Panc1 (cell line): ENCODE results near the gene FYCO1. TPM values are rescaled to one million over a fixed set of nuclear protein-coding genes. Genes with fewer than 3 reads are reported as not detected.
"Not testable (repeated sequence)": the region's sequence is repeated elsewhere in the genome, so short reads cannot be mapped to it uniquely, and the experiment has no call there.

Experiments used
- ATAC-seq: fragments of 200-7000 bp; cut with Tn5 transposase; 2 replicates; pipeline ENCODE4 v1.9.1; 2020; ENCODE audit warnings: mild to moderate bottlenecking, moderate library complexity
- BruUV-seq: library from RNA; stranded (reverse); fragments of 400-500 nt; replicated peaks from 2 replicates; lab custom pipeline; 2021; lab: Mats Ljungman, UMichigan
- CTCF ChIA-PET: fragments of 300-600 bp; sonication (Branson Sonifier 250); formaldehyde crosslinking; loops from one replicate; lab custom pipeline; 2022; ENCODE audit warnings: antibody characterized with exemption; lab: Charles Lee
- POLR2A ChIA-PET: fragments of 300-600 bp; sonication (Branson Sonifier 250); formaldehyde crosslinking; loops from one replicate; lab custom pipeline; 2022; ENCODE audit warnings: antibody characterized with exemption; lab: Charles Lee
- DNase-seq: peaks from one replicate; pipeline ENCODE4 v3.0.0-alpha.2; 2010; ENCODE audit warnings: low read depth, low spot score
- H3K27ac ChIP-seq: 2 replicates; pipeline ENCODE4 v1.5.1; 2011; ENCODE audit warnings: mild to moderate bottlenecking, low read length, inconsistent platforms
- H3K27me3 ChIP-seq: fragments of 200-500 bp; sonication (Bioruptor generic); 2 replicates; pipeline ENCODE4 v1.6.0; 2014; ENCODE audit warnings: low read length, inconsistent platforms; ENCODE audit not compliant: control insufficient read depth, insufficient read depth
- H3K36me3 ChIP-seq: fragments of 200-500 bp; sonication (Bioruptor generic); 2 replicates; pipeline ENCODE4 v1.5.1; 2014; ENCODE audit warnings: inconsistent platforms, mild to moderate bottlenecking, low read length, moderate library complexity; ENCODE audit not compliant: control insufficient read depth, insufficient read depth
- H3K4me1 ChIP-seq: 2 replicates; pipeline ENCODE4 v1.5.1; 2011; ENCODE audit warnings: inconsistent platforms, mild to moderate bottlenecking, low read length, moderate library complexity; ENCODE audit not compliant: control insufficient read depth, insufficient read depth
- H3K4me3 ChIP-seq, 2 experiments: 2 replicates each; pipeline ENCODE4 v1.5.1; 2011 to 2012; ENCODE audit warnings: low read depth in 2 of 2, low read length in 2 of 2, mild to moderate bottlenecking in 2 of 2, inconsistent platforms in 1 of 2, moderate library complexity in 1 of 2
- H3K9me3 ChIP-seq: fragments of 200-500 bp; sonication (Bioruptor generic); 2 replicates; pipeline ENCODE4 v1.5.1; 2014; ENCODE audit warnings: low read depth, mild to moderate bottlenecking, inconsistent platforms, low read length, moderate library complexity; ENCODE audit not compliant: control insufficient read depth, insufficient read depth
- POLR2AphosphoS5 ChIP-seq: IDR thresholded peaks from 2 replicates; pipeline ENCODE4 v1.6.1; 2012; ENCODE audit warnings: mild to moderate bottlenecking, low read depth, low read length, moderate library complexity
- REST ChIP-seq, 2 experiments: IDR thresholded peaks; 2 replicates each; pipeline ENCODE4 v1.6.1; 2011 to 2012; ENCODE audit warnings: low read depth in 2 of 2, control low read depth in 1 of 2, low read length in 1 of 2, mild to moderate bottlenecking in 1 of 2, moderate library complexity in 1 of 2; ENCODE audit not compliant: insufficient read depth in 1 of 2
- SIN3A ChIP-seq: IDR thresholded peaks from 2 replicates; pipeline ENCODE4 v1.6.1; 2012; ENCODE audit warnings: low read depth, mild to moderate bottlenecking, low read length, moderate library complexity, borderline replicate concordance; ENCODE audit not compliant: insufficient read depth
- TCF7L2 ChIP-seq: IDR thresholded peaks from 2 replicates; pipeline ENCODE4 v1.6.1; 2011; ENCODE audit warnings: mild to moderate bottlenecking, low read depth, low read length, inconsistent platforms
- in situ Hi-C: cut with HindIII; loops from 2 replicates; pipeline ENCODE4 v1.10.0; 2016; ENCODE audit warnings: low sequenced_read_pairs, low pct_unique_long_range_greater_than_20kb
- intact Hi-C: fragments of 100-400 bp; cut with micrococcal nuclease; formaldehyde crosslinking; loops from one replicate; pipeline ENCODE4 v1.10.0; 2022; ENCODE audit not compliant: unreplicated experiment
- total RNA-seq: library from RNA; stranded (reverse); gene quantifications from one replicate; pipeline ENCODE4 v1.2.1, GENCODE V29; 2021; ENCODE audit not compliant: unreplicated experiment
- TF ChIP-seq, protein P1 (sequence below): fragments of 450-650 bp; IDR thresholded peaks from 2 replicates; pipeline ENCODE4 v1.5.1; 2017; ENCODE audit warnings: mild to moderate bottlenecking

FYCO1 gene
- total RNA-seq, 1 experiment from 2014 or later = 8.7 TPM

DNA sequence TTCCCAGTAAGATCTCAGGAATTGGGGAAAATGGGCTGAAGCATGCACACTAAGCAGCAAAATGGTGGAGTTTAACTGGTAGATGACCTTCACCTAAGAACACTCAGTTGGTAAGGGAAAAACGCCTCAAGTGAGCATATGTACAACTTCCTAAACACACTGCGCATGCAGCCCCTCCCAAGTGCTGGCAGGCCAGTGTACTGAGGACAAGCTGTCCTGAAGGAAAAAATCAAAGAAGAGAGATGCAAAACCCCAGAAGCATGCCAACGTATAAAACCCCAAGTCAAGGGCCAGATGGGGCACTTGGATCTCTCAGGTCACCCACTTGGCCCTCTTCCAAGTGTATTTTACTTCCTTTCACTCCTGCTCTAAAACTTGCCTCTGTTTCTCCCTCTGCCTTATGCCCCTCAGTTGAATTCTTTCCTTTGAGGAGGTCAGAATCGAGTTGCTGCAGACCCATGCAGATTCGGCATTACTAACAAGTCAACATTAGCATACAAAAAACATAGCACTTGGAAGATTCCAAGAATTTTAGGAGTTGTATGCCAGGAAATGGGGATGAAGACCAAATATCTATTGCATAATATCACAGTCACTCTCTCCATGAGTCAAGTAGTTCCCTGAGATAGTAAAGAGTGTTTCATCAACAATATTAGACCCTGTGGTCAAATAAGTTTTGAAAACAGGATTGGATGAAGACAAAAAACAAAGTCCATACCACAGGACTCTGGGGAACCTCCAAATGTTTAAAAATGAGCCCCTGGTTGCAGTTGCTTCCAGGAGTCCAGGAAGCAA is 10.8 kb upstream of the FYCO1 start:
- ChIA-PET CTCF (no interaction called here), POLR2A (no interaction called here)
- TF ChIP-seq, protein P1, sequence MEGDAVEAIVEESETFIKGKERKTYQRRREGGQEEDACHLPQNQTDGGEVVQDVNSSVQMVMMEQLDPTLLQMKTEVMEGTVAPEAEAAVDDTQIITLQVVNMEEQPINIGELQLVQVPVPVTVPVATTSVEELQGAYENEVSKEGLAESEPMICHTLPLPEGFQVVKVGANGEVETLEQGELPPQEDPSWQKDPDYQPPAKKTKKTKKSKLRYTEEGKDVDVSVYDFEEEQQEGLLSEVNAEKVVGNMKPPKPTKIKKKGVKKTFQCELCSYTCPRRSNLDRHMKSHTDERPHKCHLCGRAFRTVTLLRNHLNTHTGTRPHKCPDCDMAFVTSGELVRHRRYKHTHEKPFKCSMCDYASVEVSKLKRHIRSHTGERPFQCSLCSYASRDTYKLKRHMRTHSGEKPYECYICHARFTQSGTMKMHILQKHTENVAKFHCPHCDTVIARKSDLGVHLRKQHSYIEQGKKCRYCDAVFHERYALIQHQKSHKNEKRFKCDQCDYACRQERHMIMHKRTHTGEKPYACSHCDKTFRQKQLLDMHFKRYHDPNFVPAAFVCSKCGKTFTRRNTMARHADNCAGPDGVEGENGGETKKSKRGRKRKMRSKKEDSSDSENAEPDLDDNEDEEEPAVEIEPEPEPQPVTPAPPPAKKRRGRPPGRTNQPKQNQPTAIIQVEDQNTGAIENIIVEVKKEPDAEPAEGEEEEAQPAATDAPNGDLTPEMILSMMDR = no peak
- TF ChIP-seq TCF7L2 (no peak), REST (IDR thresholded peaks at IDR 0.05; ENCODE audit: insufficient read depth in 1 of 2, low read depth in 2 of 2, low read length in 1 of 2) (no peak), SIN3A (no peak), POLR2AphosphoS5 (no peak)
- no peak overlapping the region for H3K4me3 ChIP-seq
- DNase-seq = no peak
- in situ Hi-C loops (no loop called here), intact Hi-C loops (loop anchor here (5.0 kb wide), 1 partner anchor 266 kb away; no protein-coding TSS in a partner anchor)
- no peaks in the 10 kb centered on the region for H3K27me3 ChIP-seq
- no peak for ATAC-seq
- no peak overlapping the region for H3K27ac ChIP-seq
- H3K9me3 ChIP-seq = no peaks in the 10 kb centered on the region
- no peaks in the 10 kb centered on the region for H3K4me1 ChIP-seq
- H3K36me3 ChIP-seq = no peaks in the 10 kb centered on the region
- no TSS peak for BruUV-seq

DNA sequence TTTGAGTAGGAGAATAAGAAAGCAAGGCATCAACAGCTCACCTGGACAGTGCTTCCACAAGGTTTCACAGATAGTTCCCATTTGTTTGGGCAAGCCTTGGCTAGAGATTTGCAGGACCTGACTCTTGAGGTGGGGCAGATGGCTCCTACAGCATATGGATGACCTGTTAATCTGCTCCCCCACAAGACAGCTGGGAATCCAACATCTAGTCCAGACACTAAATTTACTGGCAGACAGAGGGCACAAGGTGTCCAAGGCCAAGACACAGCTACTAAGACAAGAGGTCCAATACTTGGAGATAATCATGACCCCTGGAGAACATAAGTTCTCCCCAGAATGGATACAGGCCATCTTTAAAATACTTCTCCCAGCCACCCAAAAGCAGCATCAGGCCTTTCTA is 8.1 kb upstream of the FYCO1 start:
- intact Hi-C loops, H3K4me1 ChIP-seq, H3K27ac ChIP-seq, H3K36me3 ChIP-seq, BruUV-seq, POLR2A ChIA-PET, in situ Hi-C loops, CTCF ChIA-PET, H3K4me3 ChIP-seq, H3K9me3 ChIP-seq, ATAC-seq, H3K27me3 ChIP-seq, DNase-seq: not testable (repeated sequence)

DNA sequence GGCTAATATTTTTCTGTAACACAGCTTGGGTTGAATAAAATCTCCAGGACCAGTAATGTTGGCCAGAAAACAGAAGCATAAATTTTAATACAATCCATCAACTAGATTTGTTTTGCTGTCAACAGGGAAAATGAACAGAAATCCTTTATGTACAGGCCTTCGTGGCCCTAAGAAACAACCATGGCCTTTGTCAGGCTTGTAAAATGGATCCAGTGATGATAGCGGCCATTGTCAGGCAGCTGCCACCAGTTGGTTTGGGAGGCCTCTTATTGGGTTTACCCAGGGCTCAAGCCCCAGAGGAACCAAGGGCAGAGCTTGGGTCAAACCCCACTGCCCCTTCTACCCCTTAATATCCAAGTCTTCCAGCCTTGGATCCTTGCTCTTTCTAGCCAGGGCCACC is 5.6 kb upstream of the FYCO1 start:
- no peak for TF ChIP-seq SIN3A
- CTCF ChIA-PET = no interaction called here
- no peaks in the 10 kb centered on the region for H3K36me3 ChIP-seq

More for the DNA sequence above, 5.6 kb upstream of the FYCO1 start:
- DNase-seq (no peak), ATAC-seq (no peak)
- intact Hi-C loops = no loop called here
- H3K4me1 ChIP-seq = no peaks in the 10 kb centered on the region
- no peaks in the 10 kb centered on the region for H3K9me3 ChIP-seq
- H3K4me3 ChIP-seq = no peak overlapping the region
- H3K27me3 ChIP-seq = no peaks in the 10 kb centered on the region
- in situ Hi-C loops = no loop called here
- POLR2A ChIA-PET = no interaction called here
- BruUV-seq = no TSS peak
- no peak overlapping the region for H3K27ac ChIP-seq
